NCI-H1048 (cell line): Measurements from ENCODE around the gene ALDH1L2.
"Not testable (repeated sequence)": the region's sequence is repeated elsewhere in the genome, so short reads cannot be mapped to it uniquely, and the experiment has no call there.

Experiments used
- DNase-seq: peaks from one replicate; lab custom pipeline; 2025; lab: John Stamatoyannopoulos, UW

The ALDH1L2 gene

GRCh38 chr12:104977688-104978087 is 106.6 kb downstream of the ALDH1L2 start:
- DNase-seq = not testable (repeated sequence)

GRCh38 chr12:104976703-104977102 is 107.6 kb downstream of the ALDH1L2 start:
- no peak for DNase-seq

- DNase-seq = no peak
Observed at GRCh38 chr12:104975587-104976343, 108.5 kb downstream of the ALDH1L2 start.

- no peak for DNase-seq
Observed at GRCh38 chr12:104974626-104975290, 109.5 kb downstream of the ALDH1L2 start.

- no peak for DNase-seq
Observed at GRCh38 chr12:104973250-104973649, 111.0 kb downstream of the ALDH1L2 start.

- DNase-seq = no peak
Observed at GRCh38 chr12:104971306-104971705, 113.0 kb downstream of the ALDH1L2 start.
